Endothelial cell of umbilical vein (primary cell): ENCODE results near the gene SPON1. TPM values are rescaled to one million over a fixed set of nuclear protein-coding genes. Genes with fewer than 3 reads are reported as not detected.

Experiments used
- BruUV-seq: library from RNA; stranded (reverse); fragments of 400-500 nt; replicated peaks from 2 replicates; lab custom pipeline; 2021; lab: Mats Ljungman, UMichigan
- CTCF ChIA-PET: fragments of 300-600, 350-600 bp; sonication (Branson Sonifier 250); formaldehyde crosslinking; loops from one replicate; lab custom pipeline; 2021; ENCODE audit warnings: antibody characterized with exemption, inconsistent platforms; lab: Charles Lee
- POLR2A ChIA-PET: fragments of 300-600, 350-600 bp; sonication (Branson Sonifier 250); formaldehyde crosslinking; loops from one replicate; lab custom pipeline; 2021; ENCODE audit warnings: antibody characterized with exemption, inconsistent platforms; lab: Charles Lee
- DNase-seq: peaks from one replicate; pipeline ENCODE4 v3.0.0-alpha.2; 2011; ENCODE audit warnings: low read depth, low spot score
- FAIRE-seq: peaks from 2 replicates; lab custom pipeline; 2011; peaks lifted over from hg19 to GRCh38; lab: Jason Lieb, UNC
- H2AFZ ChIP-seq: 2 replicates; pipeline ENCODE4 v1.6.0; 2012; ENCODE audit warnings: low read depth, low read length, control low read depth, inconsistent platforms
- H3K27ac ChIP-seq: 2 replicates; pipeline ENCODE4 v1.5.1; 2011; ENCODE audit warnings: low read depth, mild to moderate bottlenecking, control low read depth, low read length, moderate library complexity; ENCODE audit not compliant: insufficient read depth
- H3K27me3 ChIP-seq, 2 experiments: 2 replicates each; pipeline versions ENCODE4 v1.6.0 to v1.6.1; 2011; ENCODE audit warnings: low read length in 2 of 2, mixed read lengths in 1 of 2; ENCODE audit not compliant: control insufficient read depth in 2 of 2, insufficient read depth in 2 of 2
- H3K36me3 ChIP-seq, 2 experiments: 2 replicates in 1 of 2; 3 replicates in 1 of 2; pipeline ENCODE4 v1.5.1; 2011; ENCODE audit warnings: low read length in 2 of 2, mild to moderate bottlenecking in 1 of 2, moderate library complexity in 1 of 2; ENCODE audit not compliant: control insufficient read depth in 2 of 2, insufficient read depth in 2 of 2; ENCODE audit errors: extremely low read depth in 1 of 2
- H3K4me1 ChIP-seq: 3 replicates; pipeline ENCODE4 v1.5.1; 2011; ENCODE audit warnings: mild to moderate bottlenecking, low read length; ENCODE audit not compliant: control insufficient read depth, insufficient read depth; ENCODE audit errors: extremely low read depth
- H3K4me2 ChIP-seq: 2 replicates; pipeline ENCODE4 v1.6.1; 2011; ENCODE audit warnings: low read length, control low read depth, mixed read lengths; ENCODE audit not compliant: insufficient read depth
- H3K4me3 ChIP-seq, 3 experiments: fragments of 200-600 bp in 1 of 3; sonication (generic), shearing (Covaris generic) in 1 of 3; replicated peaks in 1 of 3; 2 replicates each; pipeline ENCODE4 v1.5.1; 2011 to 2016; ENCODE audit warnings: control low read depth in 3 of 3, low read length in 3 of 3, mild to moderate bottlenecking in 2 of 3, inconsistent platforms in 1 of 3, low read depth in 1 of 3, moderate library complexity in 1 of 3; ENCODE audit not compliant: insufficient read depth in 1 of 3
- H3K79me2 ChIP-seq: 2 replicates; pipeline ENCODE4 v1.6.0; 2012; ENCODE audit warnings: low read length, inconsistent platforms; ENCODE audit not compliant: control insufficient read depth, insufficient read depth
- H3K9ac ChIP-seq: replicated peaks from 2 replicates; pipeline ENCODE3; 2011; ENCODE audit warnings: low read length, control low read depth; ENCODE audit not compliant: insufficient read depth; ENCODE audit errors: extremely low read depth
- H3K9me1 ChIP-seq: replicated peaks from 3 replicates; pipeline ENCODE4 v1.6.0; 2011; ENCODE audit warnings: mild to moderate bottlenecking, low read length; ENCODE audit not compliant: control insufficient read depth, insufficient read depth; ENCODE audit errors: extremely low read depth
- H3K9me3 ChIP-seq: replicated peaks from 2 replicates; pipeline ENCODE4 v1.5.1; 2012; ENCODE audit warnings: low read length, inconsistent platforms; ENCODE audit not compliant: control insufficient read depth, insufficient read depth
- H4K20me1 ChIP-seq: replicated peaks from 2 replicates; pipeline ENCODE3; 2011; ENCODE audit warnings: mild to moderate bottlenecking, low read length; ENCODE audit not compliant: control insufficient read depth, insufficient read depth; ENCODE audit errors: extremely low read depth
- EZH2 ChIP-seq: IDR thresholded peaks from 2 replicates; pipeline ENCODE4 v1.6.1; 2012; ENCODE audit warnings: borderline replicate concordance, low read depth, mild to moderate bottlenecking, moderate library complexity, low read length, inconsistent platforms; ENCODE audit not compliant: severe bottlenecking
- FOS ChIP-seq: IDR thresholded peaks from 2 replicates; pipeline ENCODE4 v1.6.1; 2011; ENCODE audit warnings: mild to moderate bottlenecking, low read length, moderate library complexity, borderline replicate concordance; ENCODE audit not compliant: insufficient read depth
- GATA2 ChIP-seq: IDR thresholded peaks from 2 replicates; pipeline ENCODE4 v1.7.0; 2011; ENCODE audit warnings: low read depth, mild to moderate bottlenecking, moderate library complexity, mixed read lengths, low read length; ENCODE audit not compliant: insufficient read length, insufficient read depth
- JUN ChIP-seq: IDR thresholded peaks from 2 replicates; pipeline ENCODE4 v1.6.1; 2011; ENCODE audit warnings: borderline replicate concordance, low read depth; ENCODE audit not compliant: insufficient read length, insufficient read depth
- MYC ChIP-seq: IDR thresholded peaks from one replicate; pipeline ENCODE4 v1.6.1; 2011; ENCODE audit warnings: mild to moderate bottlenecking, low read depth, low read length
- POLR2A ChIP-seq: IDR thresholded peaks from 2 replicates; pipeline ENCODE4 v1.6.1; 2012; ENCODE audit warnings: low read depth, mild to moderate bottlenecking, control low read depth, low read length
- POLR2AphosphoS5 ChIP-seq: IDR thresholded peaks from 2 replicates; pipeline ENCODE4 v1.6.1; 2012; ENCODE audit warnings: low read depth, mild to moderate bottlenecking, control low read depth, low read length, moderate library complexity; ENCODE audit not compliant: insufficient read depth
- dilution Hi-C: fragments of 300-500 bp; cut with MboI; formaldehyde crosslinking; loops from one replicate; pipeline ENCODE4 v1.15.0; 2019; ENCODE audit warnings: low sequenced_read_pairs; ENCODE audit not compliant: extremely low pct_ligation_motif_present
- intact Hi-C: fragments of 100-400 bp; cut with micrococcal nuclease; formaldehyde crosslinking; loops from one replicate; pipeline ENCODE4 v1.10.0; 2022
- polyA plus RNA-seq, 4 experiments: library from polyadenylated mRNA; depleted of rRNA in 3 of 4; stranded (reverse) in 3 of 4; unstranded in 1 of 4; fragments of >200 nt; gene quantifications; 2 replicates each; pipeline versions ENCODE4 v1.2.1 to v1.2.3, GENCODE V29; 2011 to 2012; ENCODE audit warnings: missing spikeins in 1 of 4
- total RNA-seq: library from RNA; stranded (reverse); gene quantifications from 2 replicates; pipeline ENCODE4 v1.2.3, GENCODE V29; 2021
- TF ChIP-seq, protein P1 (sequence below), 2 donors: IDR thresholded peaks; 1 replicate in 1 of 2; 2 replicates in 1 of 2; pipeline ENCODE4 v1.5.1; 2011; ENCODE audit warnings: low read length in 2 of 2, mild to moderate bottlenecking in 2 of 2, moderate library complexity in 2 of 2, control low read depth in 1 of 2, inconsistent platforms in 1 of 2, low read depth in 1 of 2; ENCODE audit not compliant: insufficient read depth in 1 of 2; ENCODE audit errors: extremely low read depth in 1 of 2
- TF ChIP-seq, protein P2 (sequence below): IDR thresholded peaks from 2 replicates; pipeline ENCODE4 v1.6.1; 2011; ENCODE audit not compliant: insufficient read depth, insufficient read length

Gene SPON1
- total and polyA plus RNA-seq, 2 donors (not counting 3 experiments of a cell fraction or from before 2014, with no cell fraction given): 0.31 TPM; not detected in 1

DNA sequence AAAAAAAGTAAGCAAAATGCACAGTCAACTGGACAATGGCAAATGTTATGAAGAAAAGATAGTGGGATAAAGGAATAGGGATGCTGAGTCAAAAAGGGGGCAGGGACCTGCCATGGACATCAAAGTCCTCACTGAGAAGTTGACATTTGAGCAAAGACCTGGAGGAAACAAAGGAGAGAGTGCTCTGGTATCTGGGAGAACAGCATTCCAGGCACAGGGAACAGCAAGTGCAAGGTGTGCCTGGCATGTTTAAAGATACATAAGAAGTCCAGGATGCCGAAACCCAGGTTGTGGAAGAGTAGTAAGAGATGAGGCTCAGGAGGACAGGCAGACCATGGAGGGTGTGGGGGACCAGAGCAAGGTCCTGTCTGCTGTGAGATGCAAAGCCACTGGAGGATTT, 273.2 kb downstream of the SPON1 start:
- H3K36me3 ChIP-seq: no peaks in the 10 kb centered on the region
- no peak for TF ChIP-seq POLR2AphosphoS5
- no peak for TF ChIP-seq EZH2
- TF ChIP-seq MYC: no peak
- TF ChIP-seq, protein P1, sequence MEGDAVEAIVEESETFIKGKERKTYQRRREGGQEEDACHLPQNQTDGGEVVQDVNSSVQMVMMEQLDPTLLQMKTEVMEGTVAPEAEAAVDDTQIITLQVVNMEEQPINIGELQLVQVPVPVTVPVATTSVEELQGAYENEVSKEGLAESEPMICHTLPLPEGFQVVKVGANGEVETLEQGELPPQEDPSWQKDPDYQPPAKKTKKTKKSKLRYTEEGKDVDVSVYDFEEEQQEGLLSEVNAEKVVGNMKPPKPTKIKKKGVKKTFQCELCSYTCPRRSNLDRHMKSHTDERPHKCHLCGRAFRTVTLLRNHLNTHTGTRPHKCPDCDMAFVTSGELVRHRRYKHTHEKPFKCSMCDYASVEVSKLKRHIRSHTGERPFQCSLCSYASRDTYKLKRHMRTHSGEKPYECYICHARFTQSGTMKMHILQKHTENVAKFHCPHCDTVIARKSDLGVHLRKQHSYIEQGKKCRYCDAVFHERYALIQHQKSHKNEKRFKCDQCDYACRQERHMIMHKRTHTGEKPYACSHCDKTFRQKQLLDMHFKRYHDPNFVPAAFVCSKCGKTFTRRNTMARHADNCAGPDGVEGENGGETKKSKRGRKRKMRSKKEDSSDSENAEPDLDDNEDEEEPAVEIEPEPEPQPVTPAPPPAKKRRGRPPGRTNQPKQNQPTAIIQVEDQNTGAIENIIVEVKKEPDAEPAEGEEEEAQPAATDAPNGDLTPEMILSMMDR (IDR thresholded peaks at IDR 0.05; ENCODE audit: extremely low read depth in 1 of 2, insufficient read depth in 1 of 2, low read depth in 1 of 2, low read length in 2 of 2): no peak
- no peak for TF ChIP-seq FOS
- TF ChIP-seq, protein P2, sequence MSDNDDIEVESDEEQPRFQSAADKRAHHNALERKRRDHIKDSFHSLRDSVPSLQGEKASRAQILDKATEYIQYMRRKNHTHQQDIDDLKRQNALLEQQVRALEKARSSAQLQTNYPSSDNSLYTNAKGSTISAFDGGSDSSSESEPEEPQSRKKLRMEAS: no peak
- TF ChIP-seq JUN: no peak
- no peak for TF ChIP-seq POLR2A
- TF ChIP-seq GATA2: no peak
- H3K27ac ChIP-seq: no peak overlapping the region
- H3K4me3 ChIP-seq: no peak overlapping the region
- H3K27me3 ChIP-seq: peaks cover 4 to 7% of the 10 kb centered on the region in 2 experiments
- no peaks in the 10 kb centered on the region for H3K9me1 ChIP-seq
- CTCF ChIA-PET: no interaction called here
- H3K4me2 ChIP-seq: no peak overlapping the region
- no peaks in the 10 kb centered on the region for H4K20me1 ChIP-seq
- H3K9ac ChIP-seq: no peak overlapping the region
- intact Hi-C loops: no loop called here
- no TSS peak for BruUV-seq
- POLR2A ChIA-PET: no interaction called here
- no peaks in the 10 kb centered on the region for H3K4me1 ChIP-seq
- H3K79me2 ChIP-seq: no peaks in the 10 kb centered on the region
- DNase-seq (no peak), FAIRE-seq (no peak)
- H3K9me3 ChIP-seq: no peaks in the 10 kb centered on the region
- H2AFZ ChIP-seq: no peak overlapping the region
- dilution Hi-C loops: no loop called here
